ENCODE measurements around the gene SLC35F4.

The SLC35F4 gene

DNA sequence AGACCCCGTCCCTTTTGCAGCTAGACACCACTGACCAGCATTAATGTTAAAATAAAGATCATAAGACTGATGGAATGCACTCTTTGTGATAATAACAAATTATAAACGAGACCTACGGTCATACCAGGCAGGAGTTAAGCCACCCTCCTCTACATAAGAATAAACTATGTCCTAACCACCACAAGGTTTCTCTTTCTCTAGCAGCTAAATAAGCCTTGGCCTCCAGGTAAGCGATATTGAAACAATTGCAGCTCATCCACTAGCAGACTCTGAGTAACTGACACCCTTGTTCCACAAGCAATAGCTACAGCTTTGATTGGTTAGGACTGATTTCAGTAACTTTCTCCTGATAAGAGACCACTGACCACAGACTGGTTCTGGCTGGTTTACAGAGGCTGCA, 228.0 kb downstream of the SLC35F4 start:
- DNase-seq (ENCODE audit: low read depth in 3 of 3, low spot score in 1 of 3): no peak

DNA sequence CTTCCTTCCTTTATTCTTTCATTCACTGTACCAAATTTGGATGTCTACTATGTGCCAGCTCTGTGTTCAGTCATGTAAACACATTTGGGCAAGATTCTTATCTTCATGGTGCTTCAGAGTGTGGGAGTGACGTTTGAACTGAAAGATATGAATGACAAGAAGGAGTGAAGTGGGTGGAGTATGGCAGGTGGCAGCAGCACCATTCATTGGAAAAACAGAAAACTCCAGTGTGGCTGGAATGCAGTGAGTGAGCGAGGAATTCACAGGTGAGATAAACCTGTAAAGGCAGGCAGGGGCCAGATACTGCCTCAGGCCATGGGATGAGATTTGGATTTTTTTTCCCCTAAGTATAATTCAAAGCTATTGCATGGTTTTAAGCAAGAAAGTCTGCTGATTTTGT, 231.6 kb downstream of the SLC35F4 start:
- DNase-seq (ENCODE audit: low read depth in 3 of 3, low spot score in 1 of 3): no peak

DNA sequence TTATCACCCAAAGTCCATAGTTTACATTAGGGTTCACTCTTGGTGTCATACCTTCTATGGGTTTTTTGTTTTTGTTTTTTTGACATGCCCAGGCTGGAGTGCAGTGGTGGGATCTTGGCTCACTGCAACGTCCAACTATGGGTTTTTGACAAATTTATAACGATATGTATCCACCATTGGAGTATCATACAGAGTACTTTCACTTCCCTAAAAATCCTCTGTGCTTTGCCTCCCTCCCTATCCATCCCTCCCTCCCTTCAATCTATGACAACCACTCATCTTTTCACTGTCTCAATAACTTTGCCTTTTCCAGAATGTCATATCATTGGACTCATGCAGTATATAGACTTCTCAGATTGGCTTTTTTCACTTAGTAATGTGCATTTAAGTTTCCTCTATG, 233.2 kb downstream of the SLC35F4 start:
- no peak for DNase-seq (ENCODE audit: low read depth in 3 of 3, low spot score in 1 of 3)

DNA sequence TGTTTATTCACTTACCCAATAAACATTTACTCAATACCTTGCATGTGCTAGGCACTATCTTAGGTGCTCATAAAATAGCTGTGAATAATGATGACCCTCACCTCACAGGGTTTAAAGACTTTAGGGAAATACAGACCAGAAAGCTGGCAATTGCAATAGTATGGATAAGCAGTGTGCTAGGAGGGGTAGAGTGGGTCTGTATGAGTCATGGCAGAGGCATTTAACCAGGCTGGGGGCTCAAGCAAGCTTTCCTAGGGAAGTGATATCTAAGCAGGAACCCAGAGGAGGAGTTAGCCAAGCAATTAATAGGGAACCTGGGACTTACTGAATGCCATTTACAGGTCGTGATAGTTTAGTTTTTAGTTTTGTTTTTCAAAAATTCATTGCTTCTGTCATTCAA, 248.4 kb downstream of the SLC35F4 start:
- DNase-seq (ENCODE audit: low read depth in 3 of 3, low spot score in 1 of 3): no peak

DNA sequence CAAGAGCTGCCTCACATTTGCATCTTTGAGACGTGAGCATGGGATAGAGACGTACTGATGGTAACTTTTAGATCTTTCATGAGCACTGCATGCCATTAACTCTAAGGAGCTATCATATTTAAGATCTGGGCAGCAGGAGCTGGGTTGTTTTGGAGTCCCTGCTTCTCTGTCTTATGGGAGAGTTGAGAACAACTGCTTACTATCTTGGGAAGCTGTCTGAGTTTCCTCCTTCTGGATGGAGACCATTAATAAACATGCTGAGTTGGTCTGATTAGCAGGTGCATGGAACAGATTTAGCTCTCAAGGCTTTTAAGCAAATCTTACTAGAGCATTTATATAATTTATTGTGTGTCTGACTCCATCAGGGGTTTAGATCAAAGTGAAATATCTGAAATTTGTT, 252.9 kb downstream of the SLC35F4 start:
- DNase-seq (ENCODE audit: low read depth in 3 of 3, low spot score in 1 of 3): no peak

DNA sequence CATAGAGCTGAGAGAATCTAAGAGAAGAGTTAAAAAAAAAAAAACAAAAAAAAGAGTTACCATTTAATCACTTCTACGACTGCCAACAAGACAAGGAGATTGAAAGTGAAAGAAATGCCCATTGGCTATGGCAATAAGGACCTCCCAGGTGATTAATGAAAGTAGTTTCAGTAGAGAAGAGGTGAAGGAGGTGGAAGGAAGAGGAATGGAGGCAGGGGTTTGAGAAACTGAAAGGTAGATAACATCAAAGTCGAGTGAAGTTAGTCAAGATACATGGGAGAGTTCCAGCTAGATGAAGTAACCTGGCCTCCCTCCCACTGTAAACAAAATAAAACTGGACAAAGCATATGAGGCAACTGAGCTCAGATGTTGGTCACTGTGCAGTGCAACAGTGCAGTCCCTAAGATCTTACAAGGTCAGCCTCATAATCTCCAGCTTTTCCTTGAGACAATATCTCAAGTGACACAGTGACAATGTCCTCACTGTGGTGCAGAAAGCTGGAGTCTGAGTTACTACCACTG, 254.3 kb downstream of the SLC35F4 start:
- DNase-seq (ENCODE audit: low read depth in 3 of 3, low spot score in 1 of 3): no peak

DNA sequence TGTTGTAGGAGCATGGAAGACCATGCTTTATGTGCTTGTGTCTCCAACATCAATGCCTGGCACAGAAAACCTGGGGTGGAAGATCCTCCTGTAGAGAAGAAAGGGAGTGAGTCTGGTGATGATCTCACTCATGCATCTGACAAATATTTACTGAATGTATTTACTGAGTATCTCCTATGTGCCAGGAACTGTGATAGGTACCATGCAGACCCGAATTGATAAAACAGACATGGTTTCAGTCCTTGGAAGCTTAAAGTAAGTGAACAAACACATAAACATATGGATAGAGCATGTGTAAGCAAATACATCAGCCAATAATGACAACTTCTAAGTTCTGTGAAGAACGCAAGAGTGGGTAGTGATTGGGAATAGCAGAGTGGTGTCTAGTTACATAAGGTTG, 255.3 kb downstream of the SLC35F4 start:
- DNase-seq (ENCODE audit: low read depth in 3 of 3, low spot score in 1 of 3): no peak

DNA sequence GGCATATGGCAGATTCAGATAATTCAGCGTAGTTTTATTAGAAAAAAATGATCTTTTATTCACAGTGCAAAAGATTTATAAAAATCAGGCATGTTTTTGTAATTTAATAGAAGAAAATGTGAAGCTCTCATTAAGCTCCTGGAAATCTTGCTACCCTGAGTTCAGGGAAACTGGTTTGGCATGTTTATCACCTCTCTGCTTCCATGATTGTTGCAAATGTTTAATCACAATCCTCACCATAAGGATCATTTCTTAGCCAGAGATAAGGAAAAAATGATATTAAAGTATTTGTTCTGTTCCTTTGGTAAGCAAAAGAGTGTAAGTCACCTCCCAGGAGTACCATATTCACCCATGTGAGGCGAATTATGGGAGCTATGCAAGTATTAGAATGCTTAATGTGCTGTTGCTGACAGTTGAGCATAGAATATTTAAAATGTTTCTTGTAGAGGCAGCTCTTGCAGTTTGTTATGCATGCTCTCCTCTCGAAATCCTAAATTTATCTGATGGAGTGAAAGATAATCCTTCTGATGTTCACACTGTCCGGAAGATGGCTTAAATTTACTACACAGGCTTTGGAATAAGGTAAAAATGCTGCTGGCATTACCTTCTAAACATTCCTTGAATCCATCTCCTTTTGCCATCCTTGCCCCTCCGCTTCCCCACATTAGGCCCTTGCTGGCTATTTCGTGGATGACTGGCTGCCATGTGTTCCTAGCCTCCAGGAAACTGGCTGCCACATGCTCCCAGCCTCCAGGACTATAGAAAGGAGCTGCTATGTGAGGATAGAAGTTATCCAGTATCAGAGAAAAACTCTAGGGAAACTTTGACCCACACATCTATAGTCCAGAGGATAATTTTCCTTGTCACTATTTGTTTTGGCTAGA, 256.5 kb downstream of the SLC35F4 start:
- no peak for DNase-seq (ENCODE audit: low read depth in 3 of 3, low spot score in 1 of 3)

DNA sequence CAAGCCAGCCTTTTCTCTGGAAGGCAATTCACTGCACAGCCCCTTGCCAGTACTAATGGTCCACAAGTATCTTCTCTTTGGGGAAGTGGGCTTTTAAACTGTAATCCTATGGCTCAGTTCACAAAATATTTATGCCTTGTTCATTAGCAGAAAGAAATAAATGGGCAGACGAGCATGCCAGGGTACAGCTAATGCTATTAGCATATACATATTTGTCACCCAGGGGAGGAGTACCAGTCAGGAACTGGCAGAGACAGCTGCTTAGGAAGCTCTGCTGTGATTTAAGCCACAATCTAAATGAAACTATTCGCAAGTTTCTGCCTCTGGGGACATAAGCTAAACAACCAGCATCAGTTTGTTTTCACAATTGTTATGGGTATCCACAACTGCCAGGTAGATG, 258.8 kb downstream of the SLC35F4 start:
- DNase-seq (ENCODE audit: low read depth in 3 of 3, low spot score in 1 of 3): no peak

DNA sequence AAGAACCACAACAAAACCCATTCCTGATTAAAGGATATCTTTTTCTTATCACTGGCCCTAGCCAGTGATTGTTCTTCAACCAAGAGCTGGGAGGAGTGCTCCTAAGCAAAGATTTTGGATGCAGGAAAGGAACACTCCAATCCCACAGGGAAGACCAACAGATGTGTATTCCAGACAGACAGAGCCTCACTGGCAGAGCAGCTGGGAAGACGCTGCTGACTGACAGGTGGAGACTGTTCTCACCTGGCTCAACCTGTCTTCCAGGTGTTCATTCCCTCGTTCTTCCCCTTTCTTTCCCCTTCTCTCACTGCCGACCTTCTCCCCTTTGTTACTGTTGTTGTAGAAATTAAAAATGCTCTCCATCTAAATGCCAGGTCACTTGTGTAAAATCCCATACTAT, 282.5 kb downstream of the SLC35F4 start:
- DNase-seq (ENCODE audit: low read depth in 3 of 3, low spot score in 1 of 3): no peak

DNA sequence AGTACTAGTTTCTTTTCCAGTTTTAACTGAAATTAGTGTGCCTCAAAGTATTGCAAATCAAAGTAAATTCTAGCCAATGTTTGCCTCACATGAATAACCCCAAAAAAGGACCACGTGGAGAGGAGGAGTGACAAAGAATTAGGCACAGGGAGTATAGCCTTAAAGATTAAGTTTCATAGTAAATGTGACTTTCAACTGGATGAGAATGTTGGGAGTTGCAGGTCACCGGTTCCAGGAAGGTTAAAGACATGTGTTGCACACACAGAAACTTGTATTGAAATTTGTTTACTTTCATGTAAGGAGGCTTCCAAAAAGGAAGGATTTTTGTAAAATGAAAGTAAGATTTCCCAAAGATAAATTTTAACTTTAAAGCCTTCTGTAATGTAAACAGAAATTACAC, 283.1 kb downstream of the SLC35F4 start:
- no peak for DNase-seq (ENCODE audit: low read depth in 3 of 3, low spot score in 1 of 3)

DNA sequence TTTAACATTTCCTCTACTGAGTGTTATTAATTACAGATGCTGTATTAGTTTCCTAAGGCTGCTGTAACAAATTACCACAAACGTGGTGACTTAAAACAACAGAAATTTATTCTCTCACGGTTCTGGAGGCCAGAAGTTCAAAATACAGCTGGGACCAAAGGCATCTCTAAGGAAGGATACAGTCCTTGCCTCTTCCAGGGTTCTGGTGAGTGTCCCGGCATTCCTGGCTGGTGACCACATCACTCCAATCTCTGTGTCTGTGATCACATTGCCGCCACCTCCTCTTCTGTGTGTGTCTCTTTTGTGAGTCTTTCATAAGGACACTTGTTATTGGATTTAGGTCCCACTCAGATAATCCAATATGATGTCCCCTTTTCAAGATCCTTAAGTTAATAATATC, 287.1 kb downstream of the SLC35F4 start:
- no peak for DNase-seq (ENCODE audit: low read depth in 3 of 3, low spot score in 1 of 3)

DNA sequence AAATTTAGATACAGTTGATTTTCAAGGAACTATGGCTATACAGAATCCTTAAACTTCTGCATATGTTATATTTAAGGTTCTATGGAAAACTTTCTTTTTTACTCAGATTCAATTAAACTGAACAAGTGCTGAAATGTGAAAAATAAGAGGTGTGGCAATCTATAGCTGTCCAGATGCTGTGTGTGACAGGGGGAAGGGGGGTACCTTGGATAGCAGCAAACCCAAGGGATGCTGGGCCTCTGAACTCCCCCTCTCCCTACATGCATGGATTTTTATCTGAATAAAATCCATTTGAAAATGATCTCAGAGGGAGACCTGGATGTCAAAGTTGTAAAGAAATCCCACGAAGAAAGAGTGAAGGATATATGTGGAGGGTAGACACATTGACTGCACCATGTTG, 289.4 kb downstream of the SLC35F4 start:
- no peak for DNase-seq (ENCODE audit: low read depth in 3 of 3, low spot score in 1 of 3)

DNA sequence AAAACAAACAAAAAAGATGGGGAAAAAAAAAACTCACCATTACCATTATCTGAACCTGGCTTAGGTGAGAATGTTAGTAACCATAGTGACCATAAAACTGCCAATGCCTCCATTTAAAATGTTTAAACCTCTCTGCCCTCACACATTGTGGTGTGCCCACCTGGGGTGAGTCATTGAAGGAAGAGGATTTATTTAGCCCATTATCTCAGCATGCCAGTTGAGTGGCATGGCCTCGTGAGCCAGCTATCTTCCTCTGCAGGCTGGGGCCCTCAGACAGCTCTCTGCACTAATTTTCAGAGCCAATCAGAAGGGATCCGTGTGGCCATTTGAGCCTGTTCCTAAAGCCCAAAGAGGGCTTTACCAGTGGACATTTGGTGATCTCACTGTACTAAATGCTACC, 290.4 kb downstream of the SLC35F4 start:
- DNase-seq (ENCODE audit: low read depth in 3 of 3, low spot score in 1 of 3): no peak

DNA sequence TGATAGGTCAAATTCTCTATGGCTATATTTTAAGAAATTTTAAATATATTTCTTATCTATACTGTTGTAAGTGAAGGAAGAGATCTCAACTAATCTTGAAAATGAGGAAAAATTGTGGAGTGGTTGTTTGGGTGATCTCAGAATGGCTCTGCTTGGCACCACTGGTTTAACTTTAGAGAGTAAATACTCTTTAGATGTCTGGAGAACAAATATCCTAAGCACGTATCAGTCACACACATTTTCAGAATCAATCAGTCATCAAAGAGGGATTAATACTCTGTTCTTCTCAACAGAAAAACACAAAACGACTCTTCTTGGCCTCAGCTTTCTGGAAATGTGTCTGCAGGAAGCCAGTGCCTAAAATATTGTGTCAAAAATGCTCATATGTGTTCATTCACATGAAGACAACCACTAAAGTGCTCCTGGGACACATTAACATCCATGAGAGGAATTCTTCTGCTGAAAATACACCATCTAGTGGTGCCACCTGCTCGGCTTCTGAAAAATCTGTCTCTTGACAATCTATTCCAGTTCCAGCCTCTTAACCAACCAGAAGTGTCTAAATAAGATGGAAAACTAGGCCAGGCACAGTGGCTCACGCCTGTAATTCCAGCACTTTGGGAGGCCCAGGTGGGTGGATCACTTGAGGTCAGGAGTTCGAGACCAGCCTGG, 291.1 kb downstream of the SLC35F4 start:
- no peak for DNase-seq (ENCODE audit: low read depth in 3 of 3, low spot score in 1 of 3)

DNA sequence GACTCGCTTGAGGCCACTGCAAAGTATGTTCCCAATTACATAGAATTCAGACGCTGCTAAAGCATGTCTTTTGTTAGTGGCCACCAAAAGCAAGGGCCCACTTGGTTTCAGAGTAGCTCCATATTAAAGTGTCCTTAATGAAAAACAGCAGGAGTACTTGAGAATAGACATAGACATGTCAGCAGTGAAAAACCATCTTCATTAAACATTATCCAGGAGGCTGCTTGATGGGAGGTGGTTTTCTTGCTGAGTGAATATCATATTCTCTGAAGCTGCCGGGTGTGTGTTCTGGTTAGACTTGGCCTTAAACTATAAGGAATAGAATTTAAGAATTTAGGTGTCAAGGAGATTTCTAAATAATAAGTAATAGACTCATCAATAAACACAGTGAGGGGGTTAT, 292.7 kb downstream of the SLC35F4 start:
- no peak for DNase-seq (ENCODE audit: low read depth in 3 of 3, low spot score in 1 of 3)

DNA sequence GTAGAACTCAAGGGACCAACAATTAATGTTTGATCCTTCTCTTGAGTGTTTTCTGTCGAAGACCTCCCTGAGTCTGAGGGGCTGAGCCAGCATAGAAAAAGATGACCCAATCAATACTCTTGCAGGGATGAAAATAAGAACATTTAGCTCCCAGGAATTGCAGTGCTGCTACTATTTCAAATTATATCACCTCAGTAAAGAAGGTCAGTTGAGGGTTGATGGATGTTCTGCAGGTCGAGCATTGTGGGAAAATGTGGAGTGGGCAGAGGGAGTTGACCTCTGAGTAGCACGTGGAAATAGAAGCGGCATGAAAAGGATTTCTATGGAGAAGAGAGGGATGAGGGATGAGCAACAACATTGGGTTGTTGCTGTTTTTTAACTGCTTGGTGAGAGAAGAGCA, 297.3 kb downstream of the SLC35F4 start:
- DNase-seq (ENCODE audit: low read depth in 3 of 3, low spot score in 1 of 3): no peak

DNA sequence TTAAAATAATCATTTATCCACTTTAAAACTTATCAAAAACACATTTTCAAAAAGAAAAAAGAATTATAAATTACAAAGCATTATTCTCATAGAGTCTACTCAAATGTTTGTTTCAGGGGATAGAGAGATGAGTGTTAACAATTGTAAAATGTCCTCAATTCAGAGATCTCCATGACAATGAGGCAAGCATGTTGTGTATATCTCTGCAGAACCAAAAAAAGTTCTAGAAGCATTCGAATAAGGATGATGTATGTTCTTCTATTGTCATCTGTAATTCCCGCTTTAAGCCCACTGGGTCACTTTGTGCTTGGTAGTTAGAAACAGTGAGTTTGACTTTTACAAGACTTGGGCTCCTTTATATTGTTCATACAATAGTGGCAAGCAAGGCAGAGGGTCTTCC, 298.7 kb downstream of the SLC35F4 start:
- no peak for DNase-seq (ENCODE audit: low read depth in 3 of 3, low spot score in 1 of 3)

DNA sequence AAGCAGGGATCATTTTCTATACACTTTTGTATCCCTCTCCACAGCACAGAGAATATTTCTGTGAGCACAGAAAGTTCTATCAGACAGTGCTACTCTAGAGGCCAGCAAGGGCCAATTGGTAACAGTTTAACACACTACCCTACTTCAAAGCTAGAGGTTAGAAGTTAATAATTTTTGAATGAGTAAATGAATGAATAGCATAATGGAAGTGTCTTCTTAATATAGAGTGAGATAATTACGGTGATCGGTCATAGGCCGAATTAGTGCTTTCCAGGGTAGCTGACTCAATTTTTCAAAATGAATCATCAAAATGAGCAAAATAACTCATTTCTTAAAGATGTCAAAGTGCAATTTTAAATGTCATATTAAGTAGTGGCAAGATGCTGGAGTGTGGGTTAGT, 305.2 kb downstream of the SLC35F4 start:
- DNase-seq (ENCODE audit: low read depth in 3 of 3, low spot score in 1 of 3): no peak

DNA sequence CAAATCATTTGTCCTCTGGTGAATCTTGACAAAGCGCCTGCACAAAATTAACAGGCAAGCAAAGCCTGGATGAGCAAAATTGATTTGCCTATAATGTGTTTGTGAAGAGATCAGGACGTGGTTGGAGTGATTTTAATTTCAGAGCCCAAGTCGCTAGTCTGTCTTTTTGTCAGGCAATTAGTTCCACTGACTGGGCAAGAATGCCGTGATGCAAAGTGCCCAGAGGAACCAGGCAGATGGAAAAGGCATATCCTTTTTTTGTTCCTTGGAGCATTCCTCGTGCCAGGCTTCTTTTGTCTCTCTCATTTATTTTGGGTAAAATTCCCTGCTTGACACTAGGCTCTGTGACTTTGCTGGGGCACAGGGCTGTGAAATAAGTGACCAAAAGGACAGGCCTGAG, 306.3 kb downstream of the SLC35F4 start:
- no peak for DNase-seq (ENCODE audit: low read depth in 3 of 3, low spot score in 1 of 3)

DNA sequence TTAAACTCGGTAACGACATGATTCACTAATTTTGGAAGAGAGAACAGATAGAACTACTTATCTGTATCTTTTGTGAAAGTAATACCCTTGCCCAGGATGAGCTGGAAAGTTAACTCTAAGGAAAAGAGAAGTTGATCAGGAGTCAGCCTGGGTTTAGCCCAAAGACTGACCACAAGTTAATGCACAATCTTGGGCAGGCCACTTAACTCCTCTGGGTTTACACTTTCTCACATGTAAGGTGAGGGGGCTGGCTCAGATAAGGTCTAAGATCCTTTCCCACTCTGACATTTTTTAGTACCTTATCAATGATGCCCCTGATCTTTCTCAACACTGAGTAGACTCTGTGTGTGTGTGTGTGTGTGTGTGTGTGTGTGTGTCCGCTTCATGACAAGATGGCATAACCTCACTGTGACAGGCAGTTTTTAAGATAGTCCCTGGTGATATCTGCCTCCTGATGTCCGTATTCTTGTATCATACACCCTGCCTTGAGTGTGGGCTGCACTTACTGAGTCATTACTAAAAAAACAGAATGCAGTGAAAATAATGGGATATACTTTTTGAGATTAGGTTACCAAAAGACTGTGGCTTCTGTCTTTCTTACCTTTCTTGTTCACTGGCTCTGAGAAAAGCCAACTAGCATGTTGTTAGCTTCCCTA, 316.0 kb downstream of the SLC35F4 start:
- DNase-seq (ENCODE audit: low read depth in 3 of 3, low spot score in 1 of 3): no peak

DNA sequence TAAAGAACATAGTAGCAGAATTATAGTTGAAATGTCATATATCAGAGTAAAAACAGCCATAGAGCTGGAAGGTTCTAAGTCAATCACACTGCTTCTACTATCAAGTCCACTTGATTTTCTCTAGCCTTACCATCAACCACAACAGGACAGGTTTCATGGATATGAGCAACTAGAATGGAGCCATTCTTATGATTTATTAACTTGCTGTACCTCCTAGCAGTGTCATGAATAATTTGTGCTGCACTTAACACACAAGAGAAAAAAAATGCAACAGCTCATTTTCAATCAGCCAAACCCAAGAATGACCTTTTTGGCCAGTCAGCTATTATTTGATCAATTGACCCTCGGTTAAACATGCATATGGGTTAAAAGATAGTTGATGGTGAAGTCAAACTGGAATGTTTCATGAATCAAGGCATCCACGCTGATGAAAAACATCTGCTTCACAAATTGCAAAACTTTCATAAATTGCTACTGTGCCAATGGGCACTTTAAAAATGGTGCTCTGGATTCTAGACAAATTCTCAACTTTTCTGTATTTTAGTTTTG, 316.8 kb downstream of the SLC35F4 start:
- DNase-seq (ENCODE audit: low read depth in 3 of 3, low spot score in 1 of 3): no peak

Data from stimulated activated CD4-positive, alpha-beta T cell treated with anti-CD3 and anti-CD28 coated beads, TNF-alpha, amount 100 ng/mL, for 1 hour (primary cell).